HepG2 (cell line): ENCODE results near the gene G6PD. TPM values are rescaled to one million over a fixed set of nuclear protein-coding genes. Genes with fewer than 3 reads are reported as not detected.

Experiments used
- AFF4 ChIP-seq: sonication (generic); formaldehyde crosslinking; IDR thresholded peaks from 2 replicates; pipeline ENCODE4 v1.4.0; 2020; ENCODE audit warnings: missing genetic modification reagents
- HNRNPUL1 ChIP-seq: fragments of 200-400 bp; formaldehyde crosslinking; IDR thresholded peaks from 2 replicates; pipeline ENCODE4 v1.6.1; 2017; ENCODE audit warnings: low read depth, mild to moderate bottlenecking, low read length, moderate library complexity
- HOXA5 ChIP-seq: sonication (generic); formaldehyde crosslinking; IDR thresholded peaks from 2 replicates; pipeline ENCODE4 v1.4.0; 2020; ENCODE audit warnings: missing genetic modification reagents
- NFAT5 ChIP-seq: sonication (generic); formaldehyde crosslinking; IDR thresholded peaks from 2 replicates; pipeline ENCODE4 v1.4.0; 2020; ENCODE audit warnings: missing genetic modification reagents
- SAFB2 ChIP-seq: sonication (generic); formaldehyde crosslinking; IDR thresholded peaks from 2 replicates; pipeline ENCODE4 v1.5.1; 2020; ENCODE audit warnings: missing genetic modification reagents, low read depth, mild to moderate bottlenecking, borderline replicate concordance
- STAG1 ChIP-seq: sonication (generic); formaldehyde crosslinking; IDR thresholded peaks from 2 replicates; pipeline ENCODE4 v1.4.0; 2020; ENCODE audit warnings: missing genetic modification reagents
- TBX2 ChIP-seq: sonication (generic); formaldehyde crosslinking; IDR thresholded peaks from 2 replicates; pipeline ENCODE4 v1.5.0; 2020; ENCODE audit warnings: missing genetic modification reagents, mild to moderate bottlenecking, borderline replicate concordance
- ZBTB37 ChIP-seq: sonication (generic); formaldehyde crosslinking; IDR thresholded peaks from 2 replicates; pipeline ENCODE4 v1.4.0; 2020; ENCODE audit warnings: mild to moderate bottlenecking, missing genetic modification reagents
- ZNF101 ChIP-seq: sonication (generic); formaldehyde crosslinking; IDR thresholded peaks from 2 replicates; pipeline ENCODE4 v1.4.0; 2020; ENCODE audit warnings: mild to moderate bottlenecking, low read depth, missing genetic modification reagents, borderline replicate concordance
- ZNF253 ChIP-seq: sonication (generic); formaldehyde crosslinking; IDR thresholded peaks from 2 replicates; pipeline ENCODE4 v1.8.0; 2022; ENCODE audit warnings: mild to moderate bottlenecking, missing genetic modification reagents, borderline replicate concordance
- ZNF256 ChIP-seq: sonication (generic); formaldehyde crosslinking; conservative IDR thresholded peaks from 2 replicates; pipeline ENCODE4 v1.4.0; 2020; ENCODE audit warnings: missing genetic modification reagents
- ZNF34 ChIP-seq: sonication (generic); formaldehyde crosslinking; IDR thresholded peaks from 2 replicates; pipeline ENCODE4 v1.4.0; 2020; ENCODE audit warnings: mild to moderate bottlenecking, missing genetic modification reagents, borderline replicate concordance
- ZNF672 ChIP-seq: sonication (generic); formaldehyde crosslinking; IDR thresholded peaks from 2 replicates; pipeline ENCODE4 v1.8.1; 2022; ENCODE audit warnings: missing genetic modification reagents
- ZNF747 ChIP-seq: sonication (generic); formaldehyde crosslinking; IDR thresholded peaks from 2 replicates; pipeline ENCODE4 v1.8.1; 2023; ENCODE audit warnings: missing genetic modification reagents, mild to moderate bottlenecking, borderline replicate concordance
- polyA plus RNA-seq, 8 experiments: library from polyadenylated mRNA; depleted of rRNA in 3 of 8; stranded (reverse) in 7 of 8; unstranded in 1 of 8; fragments of >200 nt; fragmentation: Illumina TruSeq in 4 of 8; extraction: Trizol in 4 of 8; gene quantifications; 2 replicates each; pipeline versions ENCODE4 v1.2.1 to v1.2.3, GENCODE V29; 2011 to 2016; ENCODE audit warnings: low read depth in 4 of 8, missing spikeins in 1 of 8, mixed read lengths in 1 of 8; ENCODE audit not compliant: insufficient read depth in 1 of 8
- total RNA-seq, 5 experiments: library from RNA; depleted of rRNA; stranded (reverse); fragments of >200 nt; fragmentation: Illumina TruSeq; extraction: Trizol; gene quantifications; 2 replicates each; pipeline ENCODE4 v1.2.3, GENCODE V29; 2016; ENCODE audit warnings: low read depth in 1 of 5

G6PD gene
- total and polyA plus RNA-seq, 2 of the 13 experiments (the other 11 are each of a cell fraction or from before 2014, with no cell fraction given) = 18.8 to 28.8 TPM

GRCh38 chrX:154540897-154541535 is 5.6 kb downstream of the G6PD start (continued):
- no peak; the same call in 1 of the 2 replicates for TF ChIP-seq AFF4 (CRISPR knock-in tag)
- TF ChIP-seq SAFB2 = no peak
- TF ChIP-seq ZNF253 (CRISPR knock-in tag) = no peak
- TF ChIP-seq ZBTB37 (CRISPR knock-in tag) = peak; percentile 30; the same call in 1 of the 2 replicates
- no peak for TF ChIP-seq STAG1
- no peak for TF ChIP-seq ZNF101 (CRISPR knock-in tag)
- TF ChIP-seq ZNF34 (CRISPR knock-in tag) = no peak
- TF ChIP-seq HOXA5 (CRISPR knock-in tag) = no peak
- TF ChIP-seq ZNF747 (CRISPR knock-in tag) = no peak
- TF ChIP-seq ZNF256 = no peak
- TF ChIP-seq HNRNPUL1 = no peak
- no peak for TF ChIP-seq ZNF672 (CRISPR knock-in tag)
- no peak for TF ChIP-seq NFAT5 (CRISPR knock-in tag)
- peak; percentile 33; the same call in 1 of the 2 replicates for TF ChIP-seq TBX2 (CRISPR knock-in tag)
